Adrenal gland (tissue), 19 donors: ENCODE results near the gene SKP1. TPM values are rescaled to one million over a fixed set of nuclear protein-coding genes. Genes with fewer than 3 reads are reported as not detected.

ENCODE experiments used
- DNase-seq, 7 donors: peaks; one replicate each; pipeline ENCODE4 v3.0.0-alpha.2; 2019 to 2020
- H3K27ac ChIP-seq, 5 donors: fragments of 200-600 bp; sonication (generic) in 4 of 5; 1 replicate in 3 of 5; 2 replicates in 2 of 5; pipeline versions ENCODE4 v1.5.1 to v1.8.0; 2016 to 2020; ENCODE audit warnings: mild to moderate bottlenecking in 1 of 5
- H3K27me3 ChIP-seq: fragments of 200-600 bp; 2 replicates; pipeline ENCODE4 v1.8.0; 2021
- H3K36me3 ChIP-seq, 2 donors: fragments of 200-600 bp; replicated peaks in 1 of 2; 1 replicate in 1 of 2; 2 replicates in 1 of 2; pipeline versions ENCODE4 v1.5.1 to v1.8.0; 2018 to 2022
- H3K4me1 ChIP-seq, 2 donors: fragments of 200-600 bp; replicated peaks in 1 of 2; 1 replicate in 1 of 2; 2 replicates in 1 of 2; pipeline versions ENCODE4 v1.5.1 to v1.8.0; 2018 to 2021
- H3K4me3 ChIP-seq, 4 donors: fragments of 200-600 bp; sonication (generic) in 3 of 4; one replicate each; pipeline ENCODE4 v1.5.1; 2016 to 2018
- H3K9me3 ChIP-seq, 3 donors: fragments of 200-600 bp; sonication (generic) in 1 of 3; replicated peaks in 1 of 3; 1 replicate in 2 of 3; 2 replicates in 1 of 3; pipeline versions ENCODE4 v1.5.1 to v1.8.0; 2016 to 2021
- POLR2A ChIP-seq, 2 donors: fragments of 450-650 bp; IDR thresholded peaks; one replicate each; pipeline ENCODE4 v1.6.1; 2017; ENCODE audit warnings: antibody characterized with exemption in 2 of 2, mild to moderate bottlenecking in 2 of 2, moderate library complexity in 1 of 2
- WGBS, 4 donors: extraction: QIAGEN DNeasy Blood & Tissue Kit in 2 of 4; methylation state at CpG; one replicate each; pipeline versions ENCODE4 v1.1.5 to v1.1.7; 2013 to 2017; 5-methylcytosine and 5-hydroxymethylcytosine counted together
- intact Hi-C, 2 donors: fragments of 100-400 bp; cut with DNase I; formaldehyde crosslinking; loops; one replicate each; pipeline versions ENCODE4 v1.14.1 to v1.15.0; 2022 to 2023
- long read RNA-seq, 10 donors: library from polyadenylated mRNA in 3 of 10; unstranded in 2 of 10; stranded (forward) in 1 of 10; transcript quantifications; one replicate each; pipeline ENCODE4 v2.0.0 and lab custom pipeline, GENCODE V29; 2021 to 2026
- polyA plus RNA-seq, 3 donors: library from polyadenylated mRNA; stranded (reverse); fragments of 200-250 nt in 2 of 3; fragments of 350-450 nt in 1 of 3; fragmentation: Illumina TruSeq in 1 of 3; extraction: RNeasy Lipid Tissue Mini Kit (QIAGEN cat#74804) in 1 of 3; gene quantifications; one replicate each; pipeline ENCODE4 v1.2.3, GENCODE V29; 2013 to 2014
- total RNA-seq, 9 donors: library from RNA; depleted of rRNA in 4 of 9; stranded (reverse); fragments of >200 nt in 4 of 9; fragments of 120-200 nt in 1 of 9; fragmentation: NEBNext Ultra II Directional in 1 of 9; extraction: Animal tissue kit (Norgen Biotek cat#: 25700) in 1 of 9; gene quantifications; one replicate each; pipeline versions ENCODE4 v1.1.0 to v1.2.4, GENCODE V29; 2013 to 2023
- TF ChIP-seq, protein P1 (sequence below), 6 experiments: fragments of 450-650 bp in 4 of 6; fragments of 200-600 bp in 2 of 6; sonication (generic) in 1 of 6; IDR thresholded peaks; 1 replicate in 5 of 6; 2 replicates in 1 of 6; pipeline versions ENCODE4 v1.5.1 to v1.8.0; 2016 to 2021; ENCODE audit warnings: antibody characterized with exemption in 6 of 6, mild to moderate bottlenecking in 2 of 6, moderate library complexity in 1 of 6
- donor health status: healthy with polysubstance abuse.
- donor health status: Bipolar disorder and iron deficiency.
- donor health status: DM: yes; HTN: yes; CAD: no.
- donor health status: DM: no; HTN: no; CAD: no.
- donor health status: DM: no; HTN: no; CAD: no.
- donor health status: DM: yes; HTN: yes; CAD: no.

Gene SKP1
- total RNA-seq (100 to 1,000 TPM; 262 to 522 (median 380) TPM), polyA plus RNA-seq (1,000 to 10,000 TPM in 1 of 3 donors, 100 to 1,000 TPM in 2; 121 to 1,485 (median 274) TPM)
- long read RNA-seq, donor 1, full-length matches to known transcripts: 658 of 721 reads
- long read RNA-seq, donor 1, partial matches to known transcripts: 63 of 721 reads
- long read RNA-seq, donor 1, other reads (novel, unspliced or antisense): 0 of 721 reads
- long read RNA-seq, donor 2, full-length matches to known transcripts: 418 of 487 reads
- long read RNA-seq, donor 2, partial matches to known transcripts: 37 of 487 reads
- long read RNA-seq, donor 2, other reads (novel, unspliced or antisense): 32 of 487 reads
- long read RNA-seq, donor 3, full-length matches to known transcripts: 657 of 725 reads
- long read RNA-seq, donor 3, partial matches to known transcripts: 50 of 725 reads
- long read RNA-seq, donor 3, other reads (novel, unspliced or antisense): 18 of 725 reads
- long read RNA-seq, donor 4, full-length matches to known transcripts: 790 of 817 reads
- long read RNA-seq, donor 4, partial matches to known transcripts: 19 of 817 reads
- long read RNA-seq, donor 4, other reads (novel, unspliced or antisense): 8 of 817 reads
- long read RNA-seq, donor 5, full-length matches to known transcripts: 742 of 756 reads
- long read RNA-seq, donor 5, partial matches to known transcripts: 10 of 756 reads
- long read RNA-seq, donor 5, other reads (novel, unspliced or antisense): 4 of 756 reads
- long read RNA-seq, donor 6, full-length matches to known transcripts: 408 of 421 reads
- long read RNA-seq, donor 6, partial matches to known transcripts: 10 of 421 reads
- long read RNA-seq, donor 6, other reads (novel, unspliced or antisense): 3 of 421 reads
- long read RNA-seq, donor 7, full-length matches to known transcripts: 244 of 293 reads
- long read RNA-seq, donor 7, partial matches to known transcripts: 41 of 293 reads
- long read RNA-seq, donor 7, other reads (novel, unspliced or antisense): 8 of 293 reads
- long read RNA-seq, donor 8, full-length matches to known transcripts: 625 of 703 reads
- long read RNA-seq, donor 8, partial matches to known transcripts: 58 of 703 reads
- long read RNA-seq, donor 8, other reads (novel, unspliced or antisense): 20 of 703 reads
- long read RNA-seq, donor 9, full-length matches to known transcripts: 524 of 576 reads
- long read RNA-seq, donor 9, partial matches to known transcripts: 38 of 576 reads
- long read RNA-seq, donor 9, other reads (novel, unspliced or antisense): 14 of 576 reads
- long read RNA-seq, donor 10, full-length matches to known transcripts: 160 of 160 reads
- long read RNA-seq, donor 10, partial matches to known transcripts: 0 of 160 reads
- long read RNA-seq, donor 10, other reads (novel, unspliced or antisense): 0 of 160 reads

DNA sequence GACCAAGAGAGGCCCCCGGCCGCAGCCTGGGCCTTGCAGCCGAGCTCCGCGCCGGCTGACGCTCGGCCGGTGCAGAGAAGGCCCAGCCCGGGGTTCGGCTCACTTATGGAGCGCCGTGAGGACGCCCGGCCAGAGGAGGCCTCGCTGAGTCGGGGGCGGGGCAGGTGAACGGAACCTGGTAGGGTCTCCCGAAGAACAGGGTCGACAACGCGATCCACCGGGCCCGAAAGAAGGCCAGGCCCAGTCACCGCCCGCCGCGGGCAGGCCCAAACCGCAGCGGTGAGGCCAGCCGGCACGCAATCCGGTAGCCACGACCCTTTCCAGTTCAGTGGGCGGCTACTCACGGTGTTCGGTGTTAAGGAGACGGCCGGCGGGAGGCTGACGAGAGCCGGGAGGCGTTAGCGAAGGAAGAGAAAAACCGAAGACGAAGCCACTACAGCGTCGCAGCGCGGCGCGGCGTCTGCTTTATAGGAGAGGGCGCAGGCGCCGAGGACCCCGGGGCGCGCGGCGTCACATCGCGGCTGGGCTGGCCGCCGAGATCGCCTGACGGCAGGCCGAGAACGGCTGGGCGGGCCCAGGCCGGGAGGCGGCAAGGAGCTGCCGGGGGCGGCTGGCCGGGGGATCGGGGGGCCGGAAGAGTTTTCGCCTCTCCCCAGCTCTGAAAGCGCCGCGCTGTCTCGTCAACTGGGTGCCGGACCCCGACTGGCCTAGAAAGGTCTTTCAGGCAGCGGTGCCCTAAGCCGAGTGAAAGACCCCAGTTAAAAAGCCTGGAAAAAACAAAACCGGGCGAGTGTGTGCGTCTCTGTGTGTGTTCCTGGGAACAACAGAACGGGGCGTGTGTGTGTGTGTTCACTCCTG lies at the start of gene SKP1:
SKP1 (minus strand) TSS at position 440 of the 858 bp plus-strand sequence. CDS start 2,928 bp downstream, outside the sequence.
- DNase-seq: peak; percentile 71 to 89 (median 82)
- 0 to 1% (median 0%) methylated on average over 21 to 92 of the region's 92 CpGs for WGBS, 4 donors

DNA sequence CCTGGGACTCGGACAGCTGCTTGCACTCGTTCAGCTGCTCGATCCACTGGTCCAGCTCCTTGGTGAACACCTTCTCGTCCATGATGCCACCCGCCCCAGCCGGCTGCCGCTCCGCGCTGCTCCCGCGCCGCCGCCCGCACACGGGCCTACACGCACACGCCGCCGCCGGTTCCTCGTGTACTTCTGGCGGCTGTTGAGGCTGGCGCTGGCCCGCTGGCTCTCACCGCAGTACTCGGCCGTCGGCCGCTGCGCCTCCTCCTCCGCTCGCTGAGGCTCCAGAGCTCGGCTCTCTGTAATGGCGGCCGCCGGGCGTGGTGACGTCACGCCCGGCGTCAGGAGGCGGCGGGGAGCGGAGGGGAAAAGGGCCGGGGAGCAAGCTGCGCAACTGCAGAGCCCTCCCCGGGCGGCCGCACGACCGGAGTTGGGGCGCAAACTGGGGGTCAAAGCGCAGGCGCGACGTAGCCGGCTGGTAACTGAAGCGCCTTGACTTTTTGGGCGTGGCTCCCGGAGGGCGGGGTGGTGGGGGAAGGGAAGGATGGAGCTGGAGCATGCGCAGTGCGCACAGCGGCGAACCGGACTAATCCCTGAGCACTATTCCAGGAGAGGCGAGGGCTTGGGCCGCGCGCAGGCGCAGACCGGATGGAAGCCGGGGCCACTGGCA lies 49.2 kb upstream of the SKP1 start, which contains the start of gene PPP2CA:
PPP2CA (minus strand) TSS at position 294 of the 661 bp plus-strand sequence; CDS start at position 82, 212 bp downstream.
- intact Hi-C loops: no loop called here
- WGBS, 4 donors: 0 to 1% (median 1%) methylated on average over 13 to 73 of the region's 73 CpGs
- peak; percentile 69 to 84 for TF ChIP-seq POLR2A (IDR thresholded peaks at IDR 0.05)
- TF ChIP-seq, protein P1, sequence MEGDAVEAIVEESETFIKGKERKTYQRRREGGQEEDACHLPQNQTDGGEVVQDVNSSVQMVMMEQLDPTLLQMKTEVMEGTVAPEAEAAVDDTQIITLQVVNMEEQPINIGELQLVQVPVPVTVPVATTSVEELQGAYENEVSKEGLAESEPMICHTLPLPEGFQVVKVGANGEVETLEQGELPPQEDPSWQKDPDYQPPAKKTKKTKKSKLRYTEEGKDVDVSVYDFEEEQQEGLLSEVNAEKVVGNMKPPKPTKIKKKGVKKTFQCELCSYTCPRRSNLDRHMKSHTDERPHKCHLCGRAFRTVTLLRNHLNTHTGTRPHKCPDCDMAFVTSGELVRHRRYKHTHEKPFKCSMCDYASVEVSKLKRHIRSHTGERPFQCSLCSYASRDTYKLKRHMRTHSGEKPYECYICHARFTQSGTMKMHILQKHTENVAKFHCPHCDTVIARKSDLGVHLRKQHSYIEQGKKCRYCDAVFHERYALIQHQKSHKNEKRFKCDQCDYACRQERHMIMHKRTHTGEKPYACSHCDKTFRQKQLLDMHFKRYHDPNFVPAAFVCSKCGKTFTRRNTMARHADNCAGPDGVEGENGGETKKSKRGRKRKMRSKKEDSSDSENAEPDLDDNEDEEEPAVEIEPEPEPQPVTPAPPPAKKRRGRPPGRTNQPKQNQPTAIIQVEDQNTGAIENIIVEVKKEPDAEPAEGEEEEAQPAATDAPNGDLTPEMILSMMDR (IDR thresholded peaks at IDR 0.05): no peak

More for the DNA sequence above, at the start of gene SKP1:
- Histone ChIP-seq H3K4me3 (peak within 1 kb of the TSS; percentile 19 to 96 (median 90)), H3K36me3 (peaks cover 0 to 19% of the 10 kb centered on the region in 2 donors), H3K9me3 (no peaks in the 10 kb centered on the region), H3K4me1 (peaks cover 9 to 31% of the 10 kb centered on the region in 2 donors), H3K27ac (peak within 1 kb of the TSS; percentile 94 to 100 (median 99)), H3K27me3 (no peaks in the 10 kb centered on the region)
- TF ChIP-seq, protein P1 (IDR thresholded peaks at IDR 0.05): peak in 1 of 6 experiments; percentile 1
- peak; percentile 98 to 99 for TF ChIP-seq POLR2A (IDR thresholded peaks at IDR 0.05)
- intact Hi-C loops: no loop called here

More for the DNA sequence above, 49.2 kb upstream of the SKP1 start, which contains the start of gene PPP2CA:
- H3K27ac ChIP-seq: peak within 1 kb of the TSS; percentile 95 to 100 (median 100)
- H3K4me1 ChIP-seq: peaks cover 27 to 49% of the 10 kb centered on the region in 2 donors
- H3K36me3 ChIP-seq: no peaks in the 10 kb centered on the region
- DNase-seq: peak; percentile 98 to 100 (median 99)
- H3K4me3 ChIP-seq: peak within 1 kb of the TSS; percentile 64 to 98 (median 92)
- H3K9me3 ChIP-seq: no peaks in the 10 kb centered on the region
- no peaks in the 10 kb centered on the region for H3K27me3 ChIP-seq
